Keratinocyte (primary cell): ENCODE measurements around the gene RGL3. TPM values are rescaled to one million over a fixed set of nuclear protein-coding genes. Genes with fewer than 3 reads are reported as not detected.

Experiments
- DNase-seq: peaks from one replicate; pipeline ENCODE4 v3.0.0-alpha.2; 2011; ENCODE audit warnings: low read depth, missing footprints, low spot score
- FAIRE-seq: peaks from 2 replicates; lab custom pipeline; 2011; peaks lifted over from hg19 to GRCh38; lab: Jason Lieb, UNC
- H2AFZ ChIP-seq: 2 replicates; pipeline ENCODE4 v1.6.0; 2012; ENCODE audit warnings: low read length, control low read depth, inconsistent platforms; ENCODE audit not compliant: control insufficient read depth
- H3K27ac ChIP-seq: 2 replicates; pipeline ENCODE4 v1.5.1; 2011; ENCODE audit warnings: low read length; ENCODE audit not compliant: control insufficient read depth, insufficient read depth
- H3K27me3 ChIP-seq: 3 replicates; pipeline ENCODE4 v1.6.0; 2011; ENCODE audit warnings: low read length; ENCODE audit not compliant: control insufficient read depth, insufficient read depth; ENCODE audit errors: extremely low read depth
- H3K36me3 ChIP-seq, 2 experiments: 2 replicates in 1 of 2; 3 replicates in 1 of 2; pipeline ENCODE4 v1.5.1; 2011; ENCODE audit warnings: low read length in 2 of 2, mild to moderate bottlenecking in 1 of 2; ENCODE audit not compliant: control insufficient read depth in 2 of 2, insufficient read depth in 2 of 2; ENCODE audit errors: extremely low read depth in 1 of 2
- H3K4me1 ChIP-seq: 3 replicates; pipeline ENCODE4 v1.5.1; 2011; ENCODE audit warnings: low read length; ENCODE audit not compliant: control insufficient read depth, insufficient read depth; ENCODE audit errors: extremely low read depth
- H3K4me2 ChIP-seq: 3 replicates; pipeline ENCODE4 v1.6.0; 2011; ENCODE audit warnings: low read depth, low read length; ENCODE audit not compliant: control insufficient read depth, insufficient read depth; ENCODE audit errors: extremely low read depth
- H3K4me3 ChIP-seq, 3 experiments: fragments of 200-600 bp in 1 of 3; sonication (generic) in 1 of 3; 2 replicates in 2 of 3; 3 replicates in 1 of 3; pipeline ENCODE4 v1.5.1; 2011 to 2016; ENCODE audit warnings: low read length in 3 of 3, mild to moderate bottlenecking in 3 of 3, control low read depth in 2 of 3, inconsistent platforms in 1 of 3, low read depth in 1 of 3, mixed read lengths in 1 of 3, mixed run types in 1 of 3, moderate library complexity in 1 of 3; ENCODE audit not compliant: control insufficient read depth in 2 of 3, insufficient read depth in 2 of 3; ENCODE audit errors: extremely low read depth in 1 of 3
- H3K79me2 ChIP-seq: 2 replicates; pipeline ENCODE4 v1.6.0; 2012; ENCODE audit warnings: low read length; ENCODE audit not compliant: control insufficient read depth, insufficient read depth
- H3K9ac ChIP-seq: 3 replicates; pipeline ENCODE4 v1.6.0; 2011; ENCODE audit warnings: low read length; ENCODE audit not compliant: control insufficient read depth, insufficient read depth; ENCODE audit errors: extremely low read depth
- H3K9me1 ChIP-seq: 3 replicates; pipeline ENCODE4 v1.6.0; 2011; ENCODE audit warnings: low read length; ENCODE audit not compliant: control insufficient read depth, insufficient read depth; ENCODE audit errors: extremely low read depth
- H3K9me3 ChIP-seq: 2 replicates; pipeline ENCODE4 v1.5.1; 2012; ENCODE audit warnings: low read depth, low read length; ENCODE audit not compliant: control insufficient read depth
- H4K20me1 ChIP-seq: 3 replicates; pipeline ENCODE4 v1.6.0; 2011; ENCODE audit warnings: low read length; ENCODE audit not compliant: control insufficient read depth, insufficient read depth; ENCODE audit errors: extremely low read depth
- CTCF ChIP-seq, 3 experiments: IDR thresholded peaks in 1 of 3; conservative IDR thresholded peaks in 1 of 3; optimal IDR thresholded peaks in 1 of 3; 2 replicates in 2 of 3; 3 replicates in 1 of 3; pipeline versions ENCODE3 to v1.5.1; 2011; ENCODE audit warnings: low read length in 3 of 3, mild to moderate bottlenecking in 3 of 3, moderate library complexity in 2 of 3, control low read depth in 1 of 3, inconsistent platforms in 1 of 3; ENCODE audit not compliant: insufficient read depth in 2 of 3; ENCODE audit errors: extremely low read depth in 1 of 3
- EZH2 ChIP-seq: IDR thresholded peaks from one replicate; pipeline ENCODE4 v1.6.1; 2012; ENCODE audit warnings: inconsistent platforms, mild to moderate bottlenecking, low read length, moderate library complexity
- dilution Hi-C: fragments of 300-500 bp; cut with MboI; formaldehyde crosslinking; loops from one replicate; pipeline ENCODE4 v1.7.0; 2020; ENCODE audit warnings: low sequenced_read_pairs; ENCODE audit not compliant: extremely low pct_ligation_motif_present
- polyA plus RNA-seq, 5 experiments: library from polyadenylated mRNA; depleted of rRNA in 3 of 5; stranded (reverse) in 3 of 5; stranded (forward) in 1 of 5; unstranded in 1 of 5; fragments of >200 nt; gene quantifications; 1 replicate in 1 of 5; 2 replicates in 3 of 5; 3 replicates in 1 of 5; pipeline versions ENCODE4 v1.2.1 to v1.2.3, GENCODE V29; 2011 to 2012; ENCODE audit warnings: missing spikeins in 2 of 5, low read depth in 1 of 5, low replicate concordance in 1 of 5

Gene RGL3
- polyA plus RNA-seq, 1 donor (not counting 4 experiments of a cell fraction or from before 2014, with no cell fraction given): not detected

GRCh38 chr19:11364935-11365334, 54.2 kb downstream of the RGL3 start:
- H3K4me2 ChIP-seq: no peak overlapping the region
- H3K36me3 ChIP-seq: peaks cover 0 to 5% of the 10 kb centered on the region in 2 experiments
- H2AFZ ChIP-seq: no peak overlapping the region
- H3K4me3 ChIP-seq: no peak overlapping the region
- dilution Hi-C loops: no loop called here
- no peaks in the 10 kb centered on the region for H3K9me1 ChIP-seq
- FAIRE-seq (no peak), DNase-seq (no peak)
- no peak for TF ChIP-seq CTCF (optimal IDR thresholded peaks at IDR 0.05 in 1 of 3, IDR thresholded peaks at IDR 0.05 in 1 of 3, conservative IDR thresholded peaks at IDR 0.05 in 1 of 3; ENCODE audit: extremely low read depth in 1 of 3, insufficient read depth in 2 of 3, low read length in 3 of 3)
- TF ChIP-seq EZH2: no peak
- H4K20me1 ChIP-seq: no peaks in the 10 kb centered on the region
- no peaks in the 10 kb centered on the region for H3K4me1 ChIP-seq
- H3K27ac ChIP-seq: no peak overlapping the region
- H3K27me3 ChIP-seq: no peaks in the 10 kb centered on the region
- no peaks in the 10 kb centered on the region for H3K9me3 ChIP-seq
- H3K9ac ChIP-seq: no peak overlapping the region
- no peaks in the 10 kb centered on the region for H3K79me2 ChIP-seq

GRCh38 chr19:11364296-11364904, 54.7 kb downstream of the RGL3 start:
- Histone ChIP-seq H3K27me3 (no peaks in the 10 kb centered on the region), H3K4me2 (no peak overlapping the region), H3K9me1 (no peaks in the 10 kb centered on the region), H3K79me2 (no peaks in the 10 kb centered on the region), H2AFZ (no peak overlapping the region), H3K9ac (no peak overlapping the region), H3K9me3 (no peaks in the 10 kb centered on the region), H3K27ac (no peak overlapping the region), H3K4me3 (no peak overlapping the region), H3K4me1 (peaks cover 2% of the 10 kb centered on the region), H4K20me1 (no peaks in the 10 kb centered on the region), H3K36me3 (peaks cover 0 to 5% of the 10 kb centered on the region in 2 experiments)
- DNase-seq (no peak), FAIRE-seq (no peak)
- dilution Hi-C loops: no loop called here
- no peak for TF ChIP-seq CTCF (optimal IDR thresholded peaks at IDR 0.05 in 1 of 3, IDR thresholded peaks at IDR 0.05 in 1 of 3, conservative IDR thresholded peaks at IDR 0.05 in 1 of 3; ENCODE audit: extremely low read depth in 1 of 3, insufficient read depth in 2 of 3, low read length in 3 of 3)
- TF ChIP-seq EZH2: no peak
